NK-92 (cell line): ENCODE data around the gene ACOT2.
"Not testable (repeated sequence)": the region's sequence is repeated elsewhere in the genome, so short reads cannot be mapped to it uniquely, and the experiment has no call there.

Experiments
- DNase-seq: peaks from one replicate; lab custom pipeline; 2025; ENCODE audit not compliant: unreplicated experiment; lab: John Stamatoyannopoulos, UW

The ACOT2 gene

GRCh38 chr14:73567951-73568885, 795 bp upstream of the ACOT2 start:
- DNase-seq: no peak

GRCh38 chr14:73568886-73569184, 178 bp upstream of the ACOT2 start:
- not testable (repeated sequence) for DNase-seq

GRCh38 chr14:73570913-73571312, 1.9 kb downstream of the ACOT2 start:
- DNase-seq: not testable (repeated sequence)

- not testable (repeated sequence) for DNase-seq
These were observed 4.0 kb downstream of the ACOT2 start for GRCh38 chr14:73573034-73573433.

DNA sequence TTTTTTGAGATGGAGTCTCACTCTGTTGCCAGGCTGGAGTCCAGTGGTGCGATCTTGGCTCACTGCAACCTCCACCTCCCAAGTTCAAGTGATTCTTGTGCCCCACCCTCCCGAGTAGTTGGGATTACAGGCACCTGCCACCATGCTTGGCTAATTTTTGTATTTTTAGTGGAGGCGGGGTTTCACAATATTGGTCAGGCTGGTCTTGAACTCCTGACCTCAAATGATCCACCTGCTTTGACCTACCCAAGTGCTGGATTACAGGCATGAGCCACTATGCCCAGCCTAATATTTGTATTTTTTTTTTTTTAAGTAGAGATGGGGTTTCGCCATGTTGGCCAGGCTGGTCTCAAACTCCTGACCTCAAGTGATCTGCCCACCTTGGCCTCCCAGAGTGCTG, 4.7 kb downstream of the ACOT2 start:
- DNase-seq: not testable (repeated sequence)

- not testable (repeated sequence) for DNase-seq
These were observed 5.2 kb downstream of the ACOT2 start for GRCh38 chr14:73574251-73574650.

GRCh38 chr14:73576391-73576790, 7.4 kb downstream of the ACOT2 start:
- no peak for DNase-seq

DNA sequence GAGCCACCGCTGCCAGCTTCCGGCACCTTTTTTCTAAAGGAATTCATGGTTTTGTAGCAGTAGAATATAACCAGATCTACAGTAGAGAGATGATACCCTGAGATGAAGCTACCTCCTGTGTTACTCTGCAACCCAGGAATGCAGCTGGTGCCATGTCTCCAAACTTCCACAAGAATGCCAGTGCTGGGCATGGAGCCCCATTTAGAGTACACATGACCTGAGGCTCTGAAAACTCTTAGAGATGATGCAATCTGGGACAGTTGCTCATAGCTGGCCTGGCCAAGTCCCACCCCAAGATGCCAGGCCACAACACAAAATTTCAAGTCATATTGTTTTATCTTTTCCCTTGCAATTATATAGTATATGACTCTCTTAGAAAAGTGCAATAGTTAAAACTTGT, 8.2 kb downstream of the ACOT2 start:
- DNase-seq: not testable (repeated sequence)

- not testable (repeated sequence) for DNase-seq
These were observed 13.3 kb downstream of the ACOT2 start for GRCh38 chr14:73582102-73582979.

- DNase-seq: no peak
These were observed 19.7 kb downstream of the ACOT2 start for GRCh38 chr14:73588695-73589094.

DNA sequence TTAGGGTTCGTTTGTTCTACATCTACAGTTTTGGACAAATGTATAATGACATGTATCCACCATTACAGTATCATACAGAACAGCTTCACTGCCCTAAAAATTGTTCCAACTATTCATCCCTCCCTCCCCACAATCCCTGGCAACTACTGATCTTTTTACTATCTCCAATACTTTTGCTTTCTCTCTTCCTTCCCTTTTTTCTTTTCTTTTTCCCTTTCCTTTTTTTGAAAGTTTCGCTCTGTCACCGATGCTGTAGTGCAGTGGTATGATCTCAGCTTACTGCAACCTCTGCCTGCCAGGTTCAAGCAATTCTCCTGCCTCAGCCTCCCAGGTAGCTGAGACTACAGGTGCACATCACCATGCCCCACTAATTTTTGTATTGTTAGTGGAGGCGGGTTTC, 20.1 kb downstream of the ACOT2 start:
- no peak for DNase-seq

- DNase-seq: not testable (repeated sequence)
These were observed 21.6 kb downstream of the ACOT2 start for GRCh38 chr14:73590673-73591004.

GRCh38 chr14:73591690-73592449, 22.9 kb downstream of the ACOT2 start, which contains the start of gene ACOT4:
Gene ACOT4 (plus strand): TSS chr14:73591873. CDS start chr14:73591960, 87 bp downstream.
- no peak for DNase-seq

DNA sequence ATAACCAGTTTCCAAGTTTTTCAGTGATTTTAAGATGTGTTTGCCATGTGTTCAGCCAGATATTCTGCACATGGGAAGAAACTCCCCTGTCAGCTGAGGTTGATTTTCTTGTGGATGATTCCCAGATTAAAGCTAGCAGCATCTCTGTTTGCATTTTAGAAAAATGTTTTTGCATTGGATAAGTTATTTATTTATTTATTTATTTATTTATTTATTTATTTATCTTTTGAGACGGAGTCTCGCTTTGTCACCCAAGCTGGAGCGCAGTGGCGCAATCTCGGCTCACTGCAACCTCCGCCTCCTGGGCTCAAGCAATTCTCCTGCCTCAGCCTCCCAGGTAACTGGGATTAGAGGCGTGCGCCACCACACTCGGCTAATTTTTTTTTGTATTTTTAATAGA, 25.5 kb downstream of the ACOT2 start:
- no peak for DNase-seq

DNA sequence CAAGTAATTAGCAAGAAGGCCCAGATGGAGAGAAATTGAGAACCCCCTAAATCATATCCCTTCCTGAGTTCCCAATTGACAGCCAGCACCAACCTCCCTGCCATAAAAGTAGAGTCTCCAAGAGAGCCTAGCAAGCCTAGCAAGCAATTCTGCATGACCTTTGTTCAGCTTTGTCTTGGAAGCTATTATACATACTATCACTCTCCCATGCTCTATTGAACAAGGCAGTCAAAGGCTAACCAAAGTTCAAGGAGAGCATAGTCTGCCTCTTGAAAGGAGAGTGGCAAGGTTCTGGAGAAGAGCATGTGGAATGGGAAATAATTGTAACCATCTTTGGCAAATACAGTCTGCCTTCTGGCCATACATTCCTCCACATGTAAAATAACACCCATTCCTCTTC, 30.5 kb downstream of the ACOT2 start:
- DNase-seq: no peak

- no peak for DNase-seq
These were observed 34.0 kb downstream of the ACOT2 start for GRCh38 chr14:73602994-73603393.

DNA sequence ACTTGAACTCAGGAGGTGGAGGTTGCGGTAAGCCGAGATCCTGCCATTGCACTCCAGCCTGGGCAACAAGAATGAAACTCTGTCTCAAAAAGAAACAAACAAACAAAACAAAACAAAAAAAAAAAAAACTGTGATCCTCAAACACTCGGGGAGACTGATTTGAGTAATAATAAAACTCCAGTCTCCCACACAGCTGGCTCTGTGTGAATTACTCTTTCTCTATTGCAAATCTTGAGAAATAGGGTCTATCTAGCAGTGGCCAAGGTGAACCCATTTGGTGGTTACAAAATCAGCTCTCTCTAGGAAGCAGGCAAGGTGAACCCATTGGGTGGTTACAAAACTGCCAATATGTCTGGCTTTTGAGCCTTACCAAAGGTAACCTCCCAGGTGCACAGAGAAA, 37.3 kb downstream of the ACOT2 start:
- no peak for DNase-seq

- no peak for DNase-seq
These were observed 38.2 kb downstream of the ACOT2 start for GRCh38 chr14:73607241-73607640.

- no peak for DNase-seq
These were observed 41.7 kb downstream of the ACOT2 start for GRCh38 chr14:73610687-73611086.

DNA sequence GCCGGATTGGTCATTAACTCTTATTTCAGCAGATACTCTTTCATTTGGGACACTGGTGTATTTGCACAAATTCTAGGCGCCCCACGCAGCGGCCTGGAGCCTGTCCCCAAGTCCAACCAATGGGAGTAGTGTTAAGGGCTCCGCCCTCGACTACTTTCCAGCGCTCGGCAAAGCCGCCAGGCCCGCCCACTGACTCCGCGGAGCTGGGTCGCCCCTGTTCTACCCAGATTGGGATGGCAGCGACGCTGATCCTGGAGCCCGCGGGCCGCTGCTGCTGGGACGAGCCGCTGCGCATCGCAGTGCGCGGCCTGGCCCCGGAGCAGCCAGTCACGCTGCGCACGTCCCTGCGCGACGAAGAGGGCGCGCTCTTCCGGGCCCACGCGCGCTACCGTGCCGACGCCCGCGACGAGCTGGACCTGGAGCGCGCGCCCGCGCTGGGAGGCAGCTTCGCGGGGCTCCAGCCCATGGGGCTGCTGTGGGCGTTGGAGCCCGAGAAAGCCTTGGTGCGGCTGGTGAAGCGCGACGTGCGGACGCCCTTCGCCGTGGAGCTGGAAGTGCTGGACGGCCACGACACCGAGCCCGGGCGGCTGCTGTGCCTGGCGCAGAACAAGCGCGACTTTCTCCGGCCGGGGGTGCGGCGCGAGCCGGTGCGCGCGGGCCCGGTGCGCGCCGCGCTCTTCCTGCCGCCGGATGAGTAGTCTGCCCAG, 43.5 kb downstream of the ACOT2 start, which contains the start of gene ACOT6:
TSS of gene ACOT6 (plus strand) at position 179 of the 707 bp plus-strand sequence. CDS start at position 234, 55 bp downstream.
- no peak for DNase-seq

- DNase-seq: no peak
These were observed 44.0 kb downstream of the ACOT2 start for GRCh38 chr14:73613046-73613383.
